Measurements from ENCODE around the gene SLC35A3.

DNA sequence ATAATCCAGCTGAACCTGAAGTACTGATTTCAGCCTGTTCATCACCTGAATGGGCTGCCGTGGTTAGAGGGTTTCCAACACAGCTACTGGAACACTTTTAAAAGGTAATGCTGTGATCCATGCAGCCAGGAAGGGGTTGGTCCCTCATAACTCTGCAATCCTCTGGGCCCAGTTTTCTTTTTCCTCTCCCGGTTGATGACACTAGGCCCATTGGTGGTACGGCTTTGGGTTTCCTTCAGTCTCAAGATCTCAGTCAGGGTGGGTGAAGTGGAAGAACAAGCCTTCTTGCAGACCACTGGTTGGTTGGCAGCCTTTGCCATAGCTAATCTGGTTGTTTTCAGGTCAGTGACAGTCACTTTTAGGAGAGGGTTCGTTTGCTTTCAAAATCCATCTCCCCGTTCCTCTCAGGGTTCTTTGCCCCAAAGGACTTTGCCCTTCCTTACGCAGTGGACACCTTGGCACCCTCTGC lies 502 bp upstream of the SLC35A3 start:
- TF ChIP-seq, protein P1, sequence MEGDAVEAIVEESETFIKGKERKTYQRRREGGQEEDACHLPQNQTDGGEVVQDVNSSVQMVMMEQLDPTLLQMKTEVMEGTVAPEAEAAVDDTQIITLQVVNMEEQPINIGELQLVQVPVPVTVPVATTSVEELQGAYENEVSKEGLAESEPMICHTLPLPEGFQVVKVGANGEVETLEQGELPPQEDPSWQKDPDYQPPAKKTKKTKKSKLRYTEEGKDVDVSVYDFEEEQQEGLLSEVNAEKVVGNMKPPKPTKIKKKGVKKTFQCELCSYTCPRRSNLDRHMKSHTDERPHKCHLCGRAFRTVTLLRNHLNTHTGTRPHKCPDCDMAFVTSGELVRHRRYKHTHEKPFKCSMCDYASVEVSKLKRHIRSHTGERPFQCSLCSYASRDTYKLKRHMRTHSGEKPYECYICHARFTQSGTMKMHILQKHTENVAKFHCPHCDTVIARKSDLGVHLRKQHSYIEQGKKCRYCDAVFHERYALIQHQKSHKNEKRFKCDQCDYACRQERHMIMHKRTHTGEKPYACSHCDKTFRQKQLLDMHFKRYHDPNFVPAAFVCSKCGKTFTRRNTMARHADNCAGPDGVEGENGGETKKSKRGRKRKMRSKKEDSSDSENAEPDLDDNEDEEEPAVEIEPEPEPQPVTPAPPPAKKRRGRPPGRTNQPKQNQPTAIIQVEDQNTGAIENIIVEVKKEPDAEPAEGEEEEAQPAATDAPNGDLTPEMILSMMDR (conservative IDR thresholded peaks at IDR 0.05): no peak
- no peak for TF ChIP-seq EZH2 (IDR thresholded peaks at IDR 0.05; ENCODE audit: low read depth)
